ENCODE data around the gene HERC6.

DNA sequence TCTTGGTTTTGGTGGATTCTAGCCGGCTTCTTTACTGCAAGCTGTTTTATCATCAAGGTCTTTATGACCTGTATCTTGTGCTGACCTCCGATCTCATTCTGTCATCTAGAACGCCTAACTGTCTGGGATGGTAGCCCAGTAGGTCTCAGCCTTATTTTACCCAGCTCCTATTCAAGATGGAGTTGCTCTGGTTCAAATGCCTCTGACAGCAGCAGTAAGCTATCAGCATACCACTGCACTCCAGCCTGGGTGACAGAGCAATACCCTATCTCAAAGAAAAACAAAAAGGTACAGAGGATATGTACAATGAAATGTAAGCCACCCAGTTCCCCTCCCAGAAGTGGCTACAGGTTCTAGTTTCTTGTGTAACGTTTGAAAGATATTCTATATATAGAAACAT, 36.1 kb downstream of the HERC6 start:
- TF ChIP-seq CTCF (IDR thresholded peaks at IDR 0.05; ENCODE audit: insufficient read depth, low read length, poor library complexity, severe bottlenecking) (no peak), EZH2phosphoT487 (conservative IDR thresholded peaks at IDR 0.05; ENCODE audit: low read length) (no peak)
